Esophagus (tissue), 2 donors: ENCODE data around the gene ERCC5. TPM values are rescaled to one million over a fixed set of nuclear protein-coding genes. Genes with fewer than 3 reads are reported as not detected.

Source experiments
- H3K27ac ChIP-seq, 2 donors: one replicate each; pipeline ENCODE4 v1.5.1; 2013; ENCODE audit warnings: low read depth in 2 of 2, mild to moderate bottlenecking in 2 of 2, inconsistent platforms in 1 of 2, low read length in 1 of 2, moderate library complexity in 1 of 2
- H3K27me3 ChIP-seq, 2 donors: one replicate each; pipeline ENCODE4 v1.6.1; 2013; ENCODE audit warnings: low read length in 2 of 2, control low read depth in 1 of 2, mild to moderate bottlenecking in 1 of 2; ENCODE audit not compliant: insufficient read depth in 2 of 2, control insufficient read depth in 1 of 2
- H3K36me3 ChIP-seq, 2 donors: one replicate each; pipeline ENCODE4 v1.6.1; 2013; ENCODE audit warnings: low read length in 1 of 2; ENCODE audit not compliant: control insufficient read depth in 2 of 2, insufficient read depth in 2 of 2
- H3K4me1 ChIP-seq, 2 donors: one replicate each; pipeline ENCODE4 v1.6.1; 2013; ENCODE audit warnings: low read length in 1 of 2; ENCODE audit not compliant: control insufficient read depth in 2 of 2, insufficient read depth in 2 of 2
- H3K4me3 ChIP-seq, 2 donors: one replicate each; pipeline ENCODE4 v1.5.1; 2013; ENCODE audit warnings: low read length in 2 of 2, mild to moderate bottlenecking in 2 of 2, low read depth in 1 of 2, moderate library complexity in 1 of 2
- H3K9me3 ChIP-seq, 2 donors: one replicate each; pipeline ENCODE4 v1.6.1; 2013; ENCODE audit warnings: mild to moderate bottlenecking in 2 of 2, low read depth in 1 of 2, low read length in 1 of 2, moderate library complexity in 1 of 2; ENCODE audit not compliant: control insufficient read depth in 2 of 2, insufficient read depth in 1 of 2
- WGBS, 2 donors: extraction: QIAGEN DNeasy Blood & Tissue Kit; methylation state at CpG; one replicate each; pipeline ENCODE4 v1.1.7; 2013; 5-methylcytosine and 5-hydroxymethylcytosine counted together
- polyA plus RNA-seq, 2 donors: library from polyadenylated mRNA; stranded (reverse); fragments of 200-250 nt; gene quantifications; one replicate each; pipeline ENCODE4 v1.2.3, GENCODE V29; 2013
- donor health status: healthy with polysubstance abuse.
- donor health status: Bipolar disorder and iron deficiency.

The ERCC5 gene
- polyA plus RNA-seq: 10 to 100 TPM; 29.7 to 61.4 TPM

DNA sequence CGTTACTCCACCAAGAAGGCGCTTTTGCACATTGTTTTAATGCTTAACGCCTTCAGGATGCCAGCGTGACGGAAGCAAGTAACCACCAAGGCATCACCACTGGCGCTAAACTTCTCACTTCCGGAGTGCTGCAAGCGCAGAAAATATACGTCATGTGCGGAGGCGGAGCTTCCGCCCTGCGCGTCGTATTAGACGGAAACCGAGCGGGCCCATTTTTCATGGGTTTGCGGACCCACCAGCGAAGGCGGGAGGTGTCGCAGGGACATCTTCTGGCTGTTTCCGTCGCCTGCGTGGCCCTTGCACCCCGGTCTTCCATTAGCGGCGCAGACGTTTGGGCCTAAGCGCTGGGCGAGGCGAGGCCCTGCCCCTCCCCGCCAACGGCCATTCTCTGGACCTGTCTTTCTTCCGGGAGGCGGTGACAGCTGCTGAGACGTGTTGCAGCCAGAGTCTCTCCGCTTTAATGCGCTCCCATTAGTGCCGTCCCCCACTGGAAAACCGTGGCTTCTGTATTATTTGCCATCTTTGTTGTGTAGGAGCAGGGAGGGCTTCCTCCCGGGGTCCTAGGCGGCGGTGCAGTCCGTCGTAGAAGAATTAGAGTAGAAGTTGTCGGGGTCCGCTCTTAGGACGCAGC lies at the start of gene ERCC5:
Gene ERCC5, plus strand, starts transcription at position 403 of the 631 bp plus-strand sequence. CDS start 235 bp downstream, outside the sequence.
- Histone ChIP-seq H3K4me3 (peak within 1 kb of the TSS; percentile 91 to 93), H3K27ac (peak within 1 kb of the TSS; percentile 99), H3K27me3 (no peaks in the 10 kb centered on the region), H3K4me1 (no peaks in the 10 kb centered on the region), H3K36me3 (no peaks in the 10 kb centered on the region), H3K9me3 (no peaks in the 10 kb centered on the region)
- 1% methylated on average over 49 of the region's 49 CpGs for WGBS, 2 donors

DNA sequence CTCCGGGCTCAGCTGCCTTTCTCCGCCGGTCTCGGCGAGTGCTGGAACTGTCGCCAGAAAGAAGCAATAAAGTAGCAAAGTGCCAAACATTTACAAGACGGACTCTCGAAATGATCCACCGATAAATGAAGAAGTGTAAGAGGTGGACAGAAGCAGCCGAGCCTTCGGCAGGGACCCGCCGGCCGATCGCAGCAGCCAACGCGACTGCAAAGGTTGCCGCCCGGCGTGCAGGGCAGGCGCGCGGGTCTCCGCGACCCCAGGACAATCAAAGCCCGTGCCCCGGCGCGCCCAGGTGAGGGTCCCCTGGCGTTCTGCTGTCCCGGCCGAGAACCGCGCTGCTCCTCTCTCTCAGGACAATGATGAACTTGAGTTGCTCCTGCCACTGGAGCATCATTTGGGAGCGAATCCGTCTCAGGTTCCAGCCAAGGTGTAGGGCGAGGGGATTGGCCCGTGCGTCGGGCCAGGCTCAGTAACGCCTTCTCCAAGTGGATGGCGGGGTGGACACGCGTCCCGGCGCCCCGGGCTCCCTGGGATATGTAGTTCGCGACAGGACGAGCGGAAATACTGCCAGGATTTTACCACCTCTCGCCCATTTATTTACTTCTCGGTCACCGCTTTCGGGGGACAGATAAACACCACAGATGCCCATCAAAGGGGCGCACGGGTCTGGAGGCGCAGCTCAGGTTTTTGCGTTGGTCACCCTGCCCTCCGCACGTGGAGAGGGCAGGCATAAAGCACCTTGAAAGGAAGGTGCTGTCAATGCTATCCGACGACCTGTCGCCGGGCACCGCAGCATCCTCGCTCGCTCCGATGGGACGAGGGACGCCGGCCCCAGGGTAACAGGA lies 47.0 kb upstream of the ERCC5 start, which contains the start of the genes BIVM and POGLUT2:
Gene BIVM, plus strand, starts transcription at position 539 of the 845 bp plus-strand sequence. CDS start 8,149 bp downstream, outside the sequence.
Gene POGLUT2, minus strand, starts transcription at position 396 of the 845 bp plus-strand sequence. Its CDS starts 306 bp downstream, at position 90.
- Histone ChIP-seq H3K4me3 (peak within 1 kb of the TSS; percentile 59 to 76), H3K27ac (peak within 1 kb of the TSS; percentile 58 to 73), H3K27me3 (no peaks in the 10 kb centered on the region), H3K9me3 (no peaks in the 10 kb centered on the region), H3K4me1 (peaks cover 0 to 2% of the 10 kb centered on the region in 2 donors), H3K36me3 (no peaks in the 10 kb centered on the region)
- 0% methylated on average over 70 to 72 of the region's 72 CpGs for WGBS, 2 donors

- Histone ChIP-seq H3K4me1 (peaks cover 0 to 2% of the 10 kb centered on the region in 2 donors), H3K4me3 (peak overlapping the region; percentile 59 to 76), H3K27ac (peak overlapping the region; percentile 58 to 73), H3K36me3 (no peaks in the 10 kb centered on the region), H3K9me3 (no peaks in the 10 kb centered on the region), H3K27me3 (no peaks in the 10 kb centered on the region)
- 0 to 1% methylated on average over 59 to 69 of the region's 69 CpGs for WGBS, 2 donors
These were observed 46.2 kb upstream of the ERCC5 start for GRCh38 chr13:102799426-102800144.

- Histone ChIP-seq H3K9me3 (no peaks in the 10 kb centered on the region), H3K27ac (peak overlapping the region; percentile 58 to 73), H3K4me1 (peaks cover 0 to 2% of the 10 kb centered on the region in 2 donors), H3K36me3 (no peaks in the 10 kb centered on the region), H3K4me3 (peak overlapping the region; percentile 59 to 76), H3K27me3 (no peaks in the 10 kb centered on the region)
- 1 to 2% methylated on average over 79 to 81 of the region's 81 CpGs for WGBS, 2 donors
These were observed 45.4 kb upstream of the ERCC5 start for GRCh38 chr13:102800145-102801041.

GRCh38 chr13:102805680-102806079 lies 40.2 kb upstream of the ERCC5 start:
- Histone ChIP-seq H3K9me3 (peaks cover 0 to 1% of the 10 kb centered on the region in 2 donors), H3K4me3 (no peak overlapping the region), H3K4me1 (peaks cover 0 to 2% of the 10 kb centered on the region in 2 donors), H3K27ac (no peak overlapping the region), H3K36me3 (no peaks in the 10 kb centered on the region), H3K27me3 (no peaks in the 10 kb centered on the region)
- 96 to 97% methylated on average over 3 of the region's 3 CpGs for WGBS, 2 donors

GRCh38 chr13:102807699-102808098 lies 38.1 kb upstream of the ERCC5 start:
- Histone ChIP-seq H3K9me3 (peaks cover 0 to 3% of the 10 kb centered on the region in 2 donors), H3K27ac (no peak overlapping the region), H3K27me3 (no peaks in the 10 kb centered on the region), H3K4me3 (no peak overlapping the region), H3K36me3 (no peaks in the 10 kb centered on the region), H3K4me1 (peaks cover 0 to 2% of the 10 kb centered on the region in 2 donors)
- WGBS, 2 donors: 95% methylated on average over 3 of the region's 3 CpGs

- H3K27me3 ChIP-seq: no peaks in the 10 kb centered on the region
- peaks cover 0 to 3% of the 10 kb centered on the region in 2 donors for H3K9me3 ChIP-seq
- H3K27ac ChIP-seq: no peak overlapping the region
- no peak overlapping the region for H3K4me3 ChIP-seq
- no peaks in the 10 kb centered on the region for H3K36me3 ChIP-seq
- no peaks in the 10 kb centered on the region for H3K4me1 ChIP-seq
These were observed 33.1 kb upstream of the ERCC5 start for GRCh38 chr13:102812611-102813287.

DNA sequence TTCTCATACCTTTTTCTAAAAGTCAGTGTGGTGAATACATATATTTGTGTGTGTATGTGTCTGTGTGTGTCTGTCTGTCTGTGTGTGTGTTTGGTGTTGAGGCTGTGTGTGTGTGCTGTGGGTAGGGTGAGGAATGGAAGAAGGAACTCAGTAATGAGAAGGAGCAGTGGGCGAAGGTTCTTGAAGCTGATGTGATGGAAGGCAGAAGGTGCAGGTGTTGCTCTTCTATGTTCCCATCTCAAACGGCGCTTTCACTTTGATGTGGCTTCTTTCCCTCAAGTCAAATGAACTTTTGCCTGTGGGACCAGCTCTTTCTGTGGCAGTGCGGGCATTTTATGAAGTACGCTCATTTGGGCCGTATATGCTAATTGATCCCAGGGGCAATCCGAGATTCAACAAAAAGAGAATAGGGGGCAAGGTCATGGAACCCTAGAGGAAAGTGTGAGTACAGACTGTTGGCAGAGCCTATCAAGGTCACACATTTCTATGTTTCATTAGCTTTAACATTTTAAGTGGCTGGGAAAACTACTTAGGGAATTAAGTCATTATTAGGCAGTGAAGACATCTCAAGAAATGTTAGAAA lies 31.7 kb upstream of the ERCC5 start:
- H3K36me3 ChIP-seq: no peaks in the 10 kb centered on the region
- H3K4me1 ChIP-seq: no peaks in the 10 kb centered on the region
- no peaks in the 10 kb centered on the region for H3K27me3 ChIP-seq
- peaks cover 0 to 3% of the 10 kb centered on the region in 2 donors for H3K9me3 ChIP-seq
- no peak overlapping the region for H3K4me3 ChIP-seq
- H3K27ac ChIP-seq: no peak overlapping the region
- 84 to 88% methylated on average over 7 of the region's 7 CpGs for WGBS, 2 donors
